HCT116 (cell line): ENCODE data around the gene FAM162B.

Source experiments
- EZH2 ChIP-seq: fragments of 200-600 bp; sonication (generic); IDR thresholded peaks from 2 replicates; pipeline ENCODE4 v1.6.1; 2017; ENCODE audit warnings: antibody characterized with exemption, mixed run types
- POLR2A ChIP-seq: IDR thresholded peaks from 2 replicates; pipeline ENCODE4 v1.7.0; 2011; ENCODE audit warnings: borderline replicate concordance; ENCODE audit not compliant: insufficient read depth, insufficient read length; ENCODE audit errors: extremely low read depth
- POLR2AphosphoS5 ChIP-seq: IDR thresholded peaks from 2 replicates; pipeline ENCODE4 v1.6.1; 2011; ENCODE audit warnings: mild to moderate bottlenecking, low read depth, low read length, moderate library complexity
- SP1 ChIP-seq: IDR thresholded peaks from 2 replicates; pipeline ENCODE4 v1.6.1; 2012; ENCODE audit warnings: low read depth
- TF ChIP-seq, protein P1 (sequence below): IDR thresholded peaks from 2 replicates; pipeline ENCODE4 v1.6.1; 2012
- TF ChIP-seq, protein P2 (sequence below): IDR thresholded peaks from 2 replicates; pipeline ENCODE4 v1.6.1; 2012
- TF ChIP-seq, protein P3 (sequence below), 3 experiments: fragments of 200-600 bp in 1 of 3; sonication (generic) in 1 of 3; IDR thresholded peaks in 2 of 3; conservative IDR thresholded peaks in 1 of 3; 2 replicates each; pipeline ENCODE4 v1.5.1; 2012 to 2017; ENCODE audit warnings: low read depth in 2 of 3, low read length in 2 of 3, antibody characterized with exemption in 1 of 3, borderline replicate concordance in 1 of 3, control low read depth in 1 of 3, mild to moderate bottlenecking in 1 of 3, mixed read lengths in 1 of 3, mixed run types in 1 of 3, moderate library complexity in 1 of 3; ENCODE audit not compliant: insufficient read depth in 1 of 3

DNA sequence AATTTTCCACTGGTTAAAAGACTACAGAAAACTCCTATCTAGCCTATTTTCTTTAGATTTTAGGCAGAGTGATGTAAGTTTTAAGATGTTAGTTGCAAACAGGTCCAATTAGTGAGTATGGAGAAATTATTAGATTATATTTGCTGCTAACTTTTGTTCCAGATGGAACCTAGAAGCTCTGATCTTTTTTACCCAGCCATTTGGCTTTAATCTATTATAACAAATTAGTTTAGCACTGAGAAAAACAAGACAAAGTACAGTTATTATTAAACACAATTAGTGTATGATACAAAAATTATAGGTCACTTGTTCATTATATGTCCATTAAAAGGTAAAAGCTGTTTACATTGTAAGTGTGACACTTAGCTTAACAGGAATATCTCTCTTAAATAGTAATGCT, 2.5 kb downstream of the FAM162B start:
- TF ChIP-seq POLR2AphosphoS5, result no peak
- TF ChIP-seq EZH2, result no peak
- TF ChIP-seq, protein P1, sequence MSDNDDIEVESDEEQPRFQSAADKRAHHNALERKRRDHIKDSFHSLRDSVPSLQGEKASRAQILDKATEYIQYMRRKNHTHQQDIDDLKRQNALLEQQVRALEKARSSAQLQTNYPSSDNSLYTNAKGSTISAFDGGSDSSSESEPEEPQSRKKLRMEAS, result no peak
- TF ChIP-seq SP1, result no peak
- TF ChIP-seq, protein P2, sequence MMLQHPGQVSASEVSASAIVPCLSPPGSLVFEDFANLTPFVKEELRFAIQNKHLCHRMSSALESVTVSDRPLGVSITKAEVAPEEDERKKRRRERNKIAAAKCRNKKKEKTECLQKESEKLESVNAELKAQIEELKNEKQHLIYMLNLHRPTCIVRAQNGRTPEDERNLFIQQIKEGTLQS, result no peak
- no peak for TF ChIP-seq POLR2A
- TF ChIP-seq, protein P3, sequence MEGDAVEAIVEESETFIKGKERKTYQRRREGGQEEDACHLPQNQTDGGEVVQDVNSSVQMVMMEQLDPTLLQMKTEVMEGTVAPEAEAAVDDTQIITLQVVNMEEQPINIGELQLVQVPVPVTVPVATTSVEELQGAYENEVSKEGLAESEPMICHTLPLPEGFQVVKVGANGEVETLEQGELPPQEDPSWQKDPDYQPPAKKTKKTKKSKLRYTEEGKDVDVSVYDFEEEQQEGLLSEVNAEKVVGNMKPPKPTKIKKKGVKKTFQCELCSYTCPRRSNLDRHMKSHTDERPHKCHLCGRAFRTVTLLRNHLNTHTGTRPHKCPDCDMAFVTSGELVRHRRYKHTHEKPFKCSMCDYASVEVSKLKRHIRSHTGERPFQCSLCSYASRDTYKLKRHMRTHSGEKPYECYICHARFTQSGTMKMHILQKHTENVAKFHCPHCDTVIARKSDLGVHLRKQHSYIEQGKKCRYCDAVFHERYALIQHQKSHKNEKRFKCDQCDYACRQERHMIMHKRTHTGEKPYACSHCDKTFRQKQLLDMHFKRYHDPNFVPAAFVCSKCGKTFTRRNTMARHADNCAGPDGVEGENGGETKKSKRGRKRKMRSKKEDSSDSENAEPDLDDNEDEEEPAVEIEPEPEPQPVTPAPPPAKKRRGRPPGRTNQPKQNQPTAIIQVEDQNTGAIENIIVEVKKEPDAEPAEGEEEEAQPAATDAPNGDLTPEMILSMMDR (IDR thresholded peaks at IDR 0.05 in 2 of 3, conservative IDR thresholded peaks at IDR 0.05 in 1 of 3; ENCODE audit: borderline replicate concordance in 1 of 3, insufficient read depth in 1 of 3, low read depth in 2 of 3, low read length in 2 of 3), result no peak
